NOMO-1 treated with DMSO at 0.1 percent for 48 hours (cell line): ENCODE results near the gene LAMB1.

Experiments
- DNase-seq: peaks from one replicate; lab custom pipeline; 2025; ENCODE audit not compliant: unreplicated experiment; lab: John Stamatoyannopoulos, UW

LAMB1 gene

DNA sequence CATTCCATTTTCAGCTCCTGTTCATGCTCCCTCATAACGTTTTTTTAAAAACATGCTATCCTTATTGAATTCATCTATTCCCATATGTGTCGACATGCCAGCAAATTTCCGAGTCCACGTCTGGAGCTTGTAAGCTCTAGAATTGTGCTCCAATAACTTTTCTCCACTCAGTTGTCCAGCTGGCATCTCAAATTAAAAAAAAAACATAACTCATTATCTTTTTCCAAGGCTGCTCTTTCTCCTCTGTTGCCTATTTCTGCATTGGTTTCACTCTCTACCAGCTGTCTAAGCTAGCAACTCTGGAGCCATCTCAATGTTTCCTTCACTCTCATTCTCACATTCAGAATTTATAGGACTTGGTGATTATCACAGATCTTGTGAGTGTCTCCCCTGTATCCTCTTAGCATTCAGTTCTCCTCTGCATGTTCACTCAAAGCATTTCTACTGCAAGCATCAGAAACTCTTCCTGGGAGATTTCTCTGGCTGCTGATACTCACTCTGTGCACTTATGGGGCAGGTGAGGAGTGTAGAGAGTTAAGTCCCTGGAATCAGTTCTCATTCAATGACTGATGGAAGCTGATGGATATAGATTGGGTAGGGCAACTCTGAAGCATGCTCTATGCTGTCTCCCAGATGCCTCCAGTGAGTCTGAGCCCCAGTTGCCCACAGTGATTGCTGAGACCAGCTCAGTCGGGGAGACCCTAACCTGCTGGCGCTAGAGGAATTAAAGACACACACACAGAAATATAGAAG, 118.7 kb downstream of the LAMB1 start:
- DNase-seq: no peak

DNA sequence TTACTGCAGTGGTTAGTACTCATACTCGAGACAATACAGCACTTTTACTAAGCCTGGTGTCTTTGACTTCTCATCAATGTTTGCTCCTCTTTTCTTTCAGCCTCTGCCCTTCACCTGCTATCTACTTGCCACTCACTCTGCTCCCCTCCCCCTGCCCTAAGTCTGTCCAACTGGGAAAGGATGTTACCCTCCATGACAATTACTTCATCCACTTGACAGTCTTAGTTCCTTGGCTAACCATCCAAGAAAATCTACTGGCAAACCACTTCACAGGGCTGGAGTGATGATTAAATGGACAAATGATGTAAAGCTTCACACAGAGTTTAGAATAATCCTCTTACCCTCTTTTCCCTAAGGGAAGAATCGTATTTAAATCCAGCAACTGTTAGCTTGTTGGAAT, 120.2 kb downstream of the LAMB1 start:
- DNase-seq: no peak

DNA sequence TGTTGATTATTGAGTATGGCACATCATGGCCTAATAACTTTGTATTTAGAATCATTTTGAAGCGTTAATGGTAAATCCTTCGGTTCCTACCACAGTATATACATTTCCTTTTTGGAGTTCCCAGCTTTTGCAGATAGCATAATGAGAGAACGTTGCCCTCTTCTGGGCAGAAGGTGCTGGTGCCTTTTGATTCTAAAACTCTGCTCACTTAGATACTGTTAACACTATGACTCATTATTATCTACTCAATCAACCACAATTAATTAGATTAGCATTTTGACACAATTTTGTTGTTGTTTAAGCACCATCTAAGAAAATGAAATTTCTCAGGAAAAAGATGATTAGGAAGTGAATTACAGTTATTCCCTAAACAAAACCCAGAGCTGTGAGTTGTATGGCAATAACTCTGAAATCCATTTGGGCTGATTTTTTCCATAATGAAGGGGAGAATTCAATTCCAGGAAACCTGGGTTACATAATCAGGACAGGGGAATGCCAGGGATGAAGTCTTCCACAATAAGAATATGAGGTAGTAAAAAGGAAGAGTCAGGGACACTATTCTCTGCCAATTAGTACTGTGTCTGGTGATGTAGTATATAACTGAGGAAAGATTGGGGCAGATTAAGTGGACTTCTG, 123.4 kb downstream of the LAMB1 start:
- DNase-seq: peak; percentile 20

GRCh38 chr7:107878636-107879035, 124.3 kb downstream of the LAMB1 start:
- no peak for DNase-seq

- no peak for DNase-seq
These were observed 125.1 kb downstream of the LAMB1 start for GRCh38 chr7:107877731-107878382.

DNA sequence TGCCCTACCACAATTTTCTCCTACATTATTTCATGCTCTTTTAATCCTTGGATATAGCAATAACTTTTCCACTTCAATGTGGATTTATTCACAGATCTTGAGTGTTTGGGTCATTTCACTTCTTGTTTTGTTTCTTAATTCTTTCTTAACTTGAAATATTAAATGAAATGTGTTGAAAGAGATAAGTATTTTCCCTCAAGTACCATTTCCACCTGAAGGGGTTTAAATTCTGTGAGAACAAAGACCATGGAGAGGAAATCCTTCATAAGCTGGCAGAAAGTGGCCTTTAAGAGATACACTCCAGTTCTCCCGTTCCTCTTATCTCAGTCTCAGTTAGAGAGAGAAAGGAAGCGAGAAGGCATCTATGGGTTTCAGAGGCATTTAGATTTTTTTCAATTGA, 126.0 kb downstream of the LAMB1 start:
- DNase-seq: no peak

DNA sequence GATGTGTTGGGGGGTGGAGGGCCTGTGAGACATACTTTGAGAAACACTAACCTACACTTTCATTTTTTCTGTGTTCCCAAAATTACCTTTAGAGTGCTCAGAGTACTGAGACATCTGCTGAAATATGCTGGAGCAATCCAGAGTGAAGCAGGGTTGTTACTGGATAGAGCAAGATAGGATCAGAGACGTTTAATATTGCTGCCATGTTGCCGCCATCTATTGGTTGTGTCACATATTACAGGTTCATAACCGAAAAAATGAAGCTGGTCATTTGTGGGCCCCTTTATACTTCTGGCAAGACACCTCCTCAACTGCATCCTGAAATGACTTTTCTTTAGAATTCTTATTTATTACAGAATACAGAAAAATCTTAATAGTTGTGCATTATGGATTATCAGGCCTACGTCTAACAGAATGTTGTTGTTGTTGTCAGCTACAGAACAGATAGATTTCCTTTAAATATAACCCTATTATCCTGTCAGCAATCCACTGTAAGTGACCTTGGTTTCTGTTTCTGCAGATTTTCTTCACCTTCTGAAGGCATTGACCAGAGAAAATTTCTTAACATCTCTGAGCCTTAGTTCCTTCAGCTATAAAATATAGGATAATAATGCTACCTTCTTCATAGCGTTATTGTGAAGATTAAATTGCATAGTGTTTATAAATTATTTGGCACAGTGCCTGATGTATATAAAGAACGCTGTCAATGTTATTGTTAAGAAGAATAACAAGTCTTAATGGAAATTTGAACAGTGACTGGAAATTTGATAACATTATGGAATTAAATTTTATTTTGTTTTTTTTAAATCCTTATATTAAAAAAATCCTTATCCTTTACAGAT, 128.1 kb downstream of the LAMB1 start:
- peak; percentile 29 for DNase-seq

- DNase-seq: no peak
These were observed 128.8 kb downstream of the LAMB1 start for GRCh38 chr7:107874111-107874510.
